Measurements from ENCODE around the gene TGFBR1. TPM values are rescaled to one million over a fixed set of nuclear protein-coding genes. Genes with fewer than 3 reads are reported as not detected.

TGFBR1 gene
- 11.9 TPM for total RNA-seq
- long read RNA-seq, full-length matches to known transcripts: 7 of 11 reads
- long read RNA-seq, partial matches to known transcripts: 0 of 11 reads
- long read RNA-seq, other reads (novel, unspliced or antisense): 4 of 11 reads

DNA sequence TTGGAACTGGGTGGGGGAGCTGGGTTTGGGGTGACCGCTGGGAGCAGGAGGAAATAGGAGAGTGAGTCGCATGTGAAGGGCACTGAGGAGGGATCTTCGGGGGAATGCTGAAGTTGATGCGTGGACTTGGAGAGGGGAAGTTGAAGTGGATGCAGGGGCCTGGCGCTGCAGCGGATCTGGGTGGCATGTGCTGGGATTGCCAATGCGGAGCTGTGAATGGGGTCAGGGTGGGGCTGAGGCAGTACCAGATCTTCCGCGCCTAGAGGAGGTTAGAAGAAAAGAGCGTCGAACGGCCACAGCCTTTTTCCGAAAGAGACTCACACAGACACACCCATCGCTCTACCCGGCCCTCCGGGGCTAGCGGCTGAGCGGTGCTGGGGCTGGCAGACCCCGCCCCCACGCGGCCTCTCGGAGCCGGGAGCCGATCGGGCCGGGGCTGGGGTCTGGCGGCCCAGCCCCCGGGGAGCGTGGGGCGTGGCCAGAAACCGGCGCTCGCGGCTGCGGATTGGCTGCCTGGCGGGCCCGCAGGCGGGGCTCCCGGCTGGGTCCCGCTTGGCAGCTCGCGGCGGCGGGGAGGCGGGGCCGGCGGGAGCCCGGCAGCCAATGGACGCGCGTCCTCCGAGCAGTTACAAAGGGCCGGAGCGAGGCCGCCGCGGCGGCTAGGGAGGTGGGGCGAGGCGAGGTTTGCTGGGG is at the start of gene TGFBR1:
Gene TGFBR1 (plus strand): TSS at position 655 of the 693 bp plus-strand sequence. CDS start 93 bp downstream, outside the sequence.
- intact Hi-C loops (cut with DNase I): no loop called here
- peak; percentile 96 for DNase-seq
- peak; percentile 96 for ATAC-seq (ENCODE audit: poor library complexity)

DNA sequence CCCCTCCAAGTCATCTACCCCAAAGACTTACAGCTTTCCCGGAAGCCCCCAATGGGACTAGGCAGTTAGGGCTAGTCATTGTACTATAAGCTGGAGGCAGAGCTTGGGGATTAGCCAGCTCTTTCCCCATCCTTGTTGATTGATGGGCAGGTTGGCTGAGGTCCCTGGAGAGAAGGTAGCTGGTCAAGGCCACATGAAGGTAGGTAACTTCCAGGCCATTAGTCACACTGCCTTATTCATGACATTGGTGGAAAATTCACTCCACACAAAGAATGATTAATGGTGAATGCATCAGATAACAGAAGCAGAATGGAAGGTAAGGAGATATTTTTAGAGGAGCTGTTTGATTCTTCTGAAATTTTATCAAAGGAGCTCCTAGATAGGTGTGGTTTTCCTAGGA is 49.5 kb upstream of the TGFBR1 start:
- ATAC-seq (ENCODE audit: poor library complexity): no peak

DNA sequence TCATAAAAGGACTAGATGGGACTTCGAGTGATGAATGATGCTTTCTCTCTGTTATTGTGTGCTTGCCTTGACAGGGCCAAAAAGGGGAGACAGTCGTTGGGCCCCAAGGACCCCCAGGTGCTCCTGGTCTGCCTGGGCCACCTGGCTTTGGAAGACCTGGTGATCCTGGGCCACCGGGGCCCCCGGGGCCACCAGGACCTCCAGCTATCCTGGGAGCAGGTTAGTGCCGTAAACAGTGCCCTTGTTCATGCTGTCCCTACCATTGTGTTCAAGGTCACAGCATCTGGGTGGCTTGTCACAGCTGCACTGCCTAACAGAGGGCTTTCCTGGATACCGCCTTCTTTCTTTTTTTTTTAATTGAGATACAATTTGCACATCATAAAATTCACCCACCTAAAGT is 48.7 kb upstream of the TGFBR1 start:
- intact Hi-C loops (cut with DNase I): no loop called here
- DNase-seq (no peak), ATAC-seq (ENCODE audit: poor library complexity) (no peak)

More for the DNA sequence above, 49.5 kb upstream of the TGFBR1 start:
- intact Hi-C loops (cut with DNase I): no loop called here
- no peak for DNase-seq

DNA sequence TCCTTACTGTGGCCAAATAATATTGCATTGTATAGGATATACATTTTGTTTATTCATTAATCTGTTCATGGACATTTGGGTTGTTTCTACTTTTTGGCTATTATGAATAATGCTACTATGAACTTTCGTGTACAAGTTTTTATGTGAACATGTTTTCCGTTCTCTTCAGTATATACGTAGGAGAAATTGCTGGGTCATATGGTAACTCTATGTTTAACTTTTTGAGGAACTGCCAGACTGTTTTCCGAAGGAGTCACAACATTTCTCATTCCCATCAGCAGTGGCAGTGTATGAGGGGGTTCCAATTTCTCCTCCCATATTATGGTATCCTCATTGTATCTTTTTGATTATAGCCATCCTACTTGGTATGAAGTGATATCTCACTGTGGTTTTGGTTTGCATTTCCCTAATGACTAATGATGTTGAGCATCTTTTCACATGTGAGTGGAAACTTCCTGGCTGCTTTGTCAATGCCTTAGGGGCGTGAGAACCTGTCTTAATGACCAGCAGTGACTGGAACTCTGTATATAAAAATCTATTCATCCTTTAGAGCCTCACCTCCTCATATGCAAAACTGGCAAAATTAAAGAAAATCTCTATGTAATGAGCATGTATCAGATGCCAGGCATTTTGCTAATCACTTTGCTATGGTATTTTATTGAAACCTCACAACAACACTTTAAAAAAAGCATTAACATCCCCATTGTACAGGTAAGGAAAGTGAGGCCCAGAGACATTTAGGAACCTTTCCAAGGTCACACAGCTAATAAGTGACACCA is 47.8 kb upstream of the TGFBR1 start:
- DNase-seq (no peak), ATAC-seq (ENCODE audit: poor library complexity) (no peak)
- intact Hi-C loops (cut with DNase I): no loop called here

DNA sequence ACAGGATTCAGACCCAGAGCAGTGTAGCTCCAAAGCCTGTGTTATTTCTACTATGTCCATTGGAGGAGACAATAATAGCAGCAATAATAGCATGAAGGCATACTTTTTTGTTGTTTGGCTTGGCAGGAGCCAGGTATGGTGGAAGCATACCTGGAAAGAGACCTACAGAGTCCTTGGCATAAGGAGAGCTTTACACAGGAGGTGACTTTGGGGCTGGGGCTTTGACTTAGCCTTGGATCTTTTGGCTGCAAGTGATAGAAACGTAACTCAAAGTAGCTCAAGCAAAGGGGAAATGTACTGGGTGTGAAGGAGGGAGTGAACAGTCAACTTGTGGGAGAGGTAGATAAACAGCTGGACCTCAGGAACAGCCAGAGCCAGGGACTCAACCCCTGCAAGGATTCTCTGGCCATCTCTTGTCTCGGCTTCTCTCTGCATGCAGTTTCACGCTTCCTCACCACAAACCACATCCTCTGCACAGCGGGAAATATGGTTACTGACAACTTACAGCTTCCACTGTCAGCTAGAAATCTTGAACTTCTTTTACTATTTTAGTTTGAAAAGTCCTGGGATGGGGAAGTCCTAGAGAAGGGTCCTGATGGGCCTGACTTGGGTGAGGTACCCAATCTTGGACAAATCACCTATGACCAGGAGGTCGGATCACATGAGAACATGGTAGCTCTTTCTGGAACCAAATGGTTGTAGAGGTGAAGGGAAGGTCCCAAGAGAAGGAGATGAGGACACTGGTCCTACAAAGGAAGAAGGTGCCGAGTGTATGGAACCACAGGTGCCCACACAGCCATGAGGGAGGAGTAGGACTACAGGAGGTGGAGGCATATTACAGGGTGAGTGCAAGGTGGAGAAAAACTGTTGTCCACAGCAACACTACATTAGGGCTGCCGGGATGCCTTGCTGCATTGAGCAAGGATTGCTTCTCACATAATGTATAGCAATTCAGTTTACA is 47.0 kb upstream of the TGFBR1 start:
- ATAC-seq (ENCODE audit: poor library complexity) (peak; percentile 68), DNase-seq (no peak)
- intact Hi-C loops (cut with DNase I): no loop called here

DNA sequence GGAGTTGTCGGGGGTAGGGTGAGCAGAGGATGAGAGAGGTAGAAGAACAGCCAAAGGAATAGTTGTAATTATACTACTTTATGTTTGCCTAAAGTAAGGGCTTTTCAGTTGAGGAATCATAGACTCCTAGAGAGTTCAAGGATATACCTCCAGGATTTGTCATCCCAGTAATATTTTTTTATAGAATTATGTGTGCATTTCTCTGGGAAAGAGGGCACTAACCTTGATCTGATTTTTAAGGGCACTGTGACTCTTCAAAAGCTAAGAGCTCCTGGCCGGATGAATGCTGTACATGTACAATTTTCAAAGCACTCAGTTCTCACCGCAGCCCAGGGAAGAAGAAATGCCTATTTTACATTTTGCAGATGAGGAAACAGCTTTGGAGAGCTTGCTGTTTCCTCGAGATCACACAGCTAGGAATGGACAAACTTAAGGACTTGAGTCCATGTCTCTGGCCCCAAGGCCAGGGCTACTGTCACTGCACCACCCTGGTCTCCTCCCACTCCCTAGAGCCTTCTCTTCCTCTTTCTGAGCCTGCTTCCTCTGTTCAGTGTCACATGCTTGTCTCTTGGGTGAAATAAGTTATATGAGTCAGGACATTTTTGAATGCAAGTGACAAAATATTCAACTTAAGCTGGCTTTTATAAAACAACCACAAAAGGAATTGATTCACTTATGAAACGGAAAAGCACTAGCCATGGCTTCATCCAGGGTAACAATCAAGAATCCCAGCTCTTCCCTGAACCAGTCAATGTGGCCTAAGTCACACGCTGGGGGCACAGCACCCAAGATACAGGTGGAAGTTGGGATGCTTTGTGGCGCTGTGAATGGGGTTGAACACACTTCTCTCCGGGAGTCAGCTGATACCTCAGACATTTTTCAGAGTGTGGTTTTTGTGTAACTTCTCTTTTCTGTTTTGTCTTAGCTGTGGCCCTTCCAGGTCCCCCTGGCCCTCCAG is 45.7 kb upstream of the TGFBR1 start:
- ATAC-seq (ENCODE audit: poor library complexity) (peak; percentile 84), DNase-seq (no peak)
- intact Hi-C loops (cut with DNase I): no loop called here

DNA sequence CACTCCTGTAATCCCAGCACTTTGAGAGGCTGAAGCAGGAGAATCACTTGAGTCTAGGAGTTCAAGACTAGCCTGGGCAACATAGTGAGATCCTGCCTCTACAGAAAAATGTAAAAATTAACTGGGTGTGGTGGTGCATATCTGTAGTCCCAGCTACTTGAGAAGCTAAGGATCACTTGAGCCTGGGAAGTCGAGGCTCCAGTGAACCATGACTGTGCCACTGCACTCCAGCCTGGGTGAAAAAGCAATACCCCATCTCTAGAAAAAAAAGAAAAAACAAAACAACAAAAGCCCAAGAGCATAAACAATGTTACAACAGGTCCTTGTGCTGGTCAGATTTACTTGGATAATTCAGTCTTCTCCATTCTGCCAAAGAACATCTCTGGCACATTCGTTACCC is 44.3 kb upstream of the TGFBR1 start:
- intact Hi-C loops (cut with DNase I): no loop called here
- ATAC-seq (ENCODE audit: poor library complexity): no peak
- DNase-seq: no peak

DNA sequence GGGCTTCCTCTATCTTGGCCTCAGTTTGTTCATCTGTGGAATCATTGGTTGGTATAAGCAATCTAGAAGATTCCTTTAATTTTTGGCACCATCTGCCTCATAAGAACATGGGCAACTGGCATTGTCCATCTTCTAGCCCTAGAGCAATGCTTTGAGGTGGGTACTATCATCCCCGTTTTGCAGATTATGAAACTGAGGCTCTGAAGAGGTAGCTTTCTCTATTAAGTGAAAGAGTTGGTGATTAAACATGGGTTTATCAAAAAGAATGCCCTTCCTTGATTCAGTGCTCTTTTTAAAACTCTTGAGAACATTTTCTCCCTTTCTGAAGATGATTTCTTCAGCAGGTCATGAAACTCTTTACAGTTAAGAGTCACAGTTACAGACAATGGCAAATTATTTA is 42.4 kb upstream of the TGFBR1 start:
- intact Hi-C loops (cut with DNase I): no loop called here
- DNase-seq: no peak
- no peak for ATAC-seq (ENCODE audit: poor library complexity)

DNA sequence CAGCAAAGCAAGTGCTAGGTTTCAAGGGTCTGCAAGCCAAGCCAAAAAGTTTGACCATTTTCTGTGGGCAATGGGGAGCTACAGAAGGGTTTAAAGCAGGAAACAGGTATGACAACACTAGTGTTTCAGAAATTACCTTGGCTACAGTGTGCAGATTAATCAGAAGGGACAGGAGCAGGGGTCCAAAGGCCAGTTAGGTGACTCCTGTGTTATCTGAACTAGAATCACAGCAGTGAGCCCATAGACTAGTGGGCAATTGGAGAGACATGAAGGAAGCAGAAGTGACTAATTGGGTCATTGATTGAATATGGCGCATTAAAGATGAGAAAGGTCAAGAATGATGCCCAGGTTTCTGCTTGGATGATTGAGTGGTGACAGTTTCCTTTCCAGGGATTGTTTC is 41.4 kb upstream of the TGFBR1 start:
- intact Hi-C loops (cut with DNase I): no loop called here
- ATAC-seq (ENCODE audit: poor library complexity) (no peak), DNase-seq (no peak)

DNA sequence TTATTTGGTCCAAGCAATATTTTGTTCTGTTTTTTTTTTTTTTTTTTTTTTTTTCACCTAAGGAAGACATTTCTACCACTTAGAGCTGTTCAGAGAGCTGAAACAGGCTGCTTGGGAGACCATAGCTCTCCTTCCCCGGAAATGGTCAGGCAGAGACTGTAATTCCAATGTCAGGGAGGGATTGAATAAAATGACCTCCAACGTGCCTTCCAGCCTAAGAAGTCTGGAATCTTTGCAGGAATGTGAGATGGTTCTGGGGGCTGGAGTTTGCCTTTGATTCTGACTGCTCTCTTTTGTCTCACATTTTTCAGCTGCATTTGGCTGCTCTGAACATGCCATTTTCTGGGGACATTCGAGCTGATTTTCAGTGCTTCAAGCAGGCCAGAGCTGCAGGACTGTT is 38.3 kb upstream of the TGFBR1 start:
- DNase-seq (no peak), ATAC-seq (ENCODE audit: poor library complexity) (no peak)
- intact Hi-C loops (cut with DNase I): no loop called here

DNA sequence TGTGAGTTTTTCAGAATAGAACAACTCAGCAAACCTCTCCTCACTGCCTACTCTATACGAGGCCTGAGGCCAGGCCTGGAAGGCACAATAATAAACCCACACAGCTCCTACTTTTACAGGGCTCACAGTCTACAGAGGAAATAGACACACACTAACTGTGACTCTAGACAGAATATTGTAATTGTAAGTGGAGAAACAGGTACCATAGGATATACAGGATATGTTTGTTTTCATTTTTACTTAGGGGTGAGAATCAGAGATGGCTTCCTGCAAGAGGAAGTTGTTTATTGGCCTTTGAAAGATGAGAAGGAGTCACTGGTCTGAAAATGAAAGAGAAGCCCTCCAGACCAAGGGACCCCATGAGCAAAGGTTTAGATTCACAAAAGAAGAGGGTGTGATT is 35.8 kb upstream of the TGFBR1 start:
- ATAC-seq (ENCODE audit: poor library complexity): no peak
- intact Hi-C loops (cut with DNase I): no loop called here
- DNase-seq: no peak

DNA sequence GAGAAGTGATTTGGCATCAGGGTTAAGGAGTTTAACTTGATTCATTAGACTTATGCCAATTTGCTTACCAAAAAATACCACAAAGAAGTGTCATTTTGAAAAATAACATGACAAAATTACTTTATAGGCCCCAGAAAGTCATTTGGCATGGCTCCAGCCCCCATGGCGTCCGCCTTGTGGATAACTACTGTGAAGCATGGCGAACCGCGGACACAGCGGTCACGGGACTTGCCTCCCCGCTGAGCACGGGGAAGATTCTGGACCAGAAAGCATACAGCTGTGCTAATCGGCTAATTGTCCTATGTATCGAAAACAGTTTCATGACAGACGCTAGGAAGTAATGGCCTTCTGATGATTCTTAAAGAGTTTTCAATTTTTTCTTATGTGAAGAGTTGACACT is 35.4 kb upstream of the TGFBR1 start:
- intact Hi-C loops (cut with DNase I): no loop called here
- DNase-seq: no peak
- no peak for ATAC-seq (ENCODE audit: poor library complexity)

DNA sequence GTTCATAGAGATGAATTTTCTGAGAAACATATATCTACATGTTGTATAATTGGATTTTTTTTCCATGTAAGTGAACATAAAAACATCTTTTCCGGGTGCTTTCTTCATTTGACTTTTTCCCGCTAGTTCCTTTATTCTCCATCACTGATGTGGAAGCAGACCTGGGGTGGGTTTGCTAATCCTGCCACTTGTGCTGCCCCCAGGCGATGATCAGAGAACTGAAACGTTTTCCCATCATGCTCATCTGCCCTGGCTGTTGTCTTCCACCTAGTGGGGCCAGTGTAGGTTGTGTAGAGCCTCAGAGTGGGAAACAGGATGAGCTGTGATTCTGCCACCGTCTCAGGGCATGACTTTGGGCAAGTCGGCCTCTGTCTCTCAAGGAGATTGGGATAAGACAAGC is 34.2 kb upstream of the TGFBR1 start:
- no peak for ATAC-seq (ENCODE audit: poor library complexity)

DNA sequence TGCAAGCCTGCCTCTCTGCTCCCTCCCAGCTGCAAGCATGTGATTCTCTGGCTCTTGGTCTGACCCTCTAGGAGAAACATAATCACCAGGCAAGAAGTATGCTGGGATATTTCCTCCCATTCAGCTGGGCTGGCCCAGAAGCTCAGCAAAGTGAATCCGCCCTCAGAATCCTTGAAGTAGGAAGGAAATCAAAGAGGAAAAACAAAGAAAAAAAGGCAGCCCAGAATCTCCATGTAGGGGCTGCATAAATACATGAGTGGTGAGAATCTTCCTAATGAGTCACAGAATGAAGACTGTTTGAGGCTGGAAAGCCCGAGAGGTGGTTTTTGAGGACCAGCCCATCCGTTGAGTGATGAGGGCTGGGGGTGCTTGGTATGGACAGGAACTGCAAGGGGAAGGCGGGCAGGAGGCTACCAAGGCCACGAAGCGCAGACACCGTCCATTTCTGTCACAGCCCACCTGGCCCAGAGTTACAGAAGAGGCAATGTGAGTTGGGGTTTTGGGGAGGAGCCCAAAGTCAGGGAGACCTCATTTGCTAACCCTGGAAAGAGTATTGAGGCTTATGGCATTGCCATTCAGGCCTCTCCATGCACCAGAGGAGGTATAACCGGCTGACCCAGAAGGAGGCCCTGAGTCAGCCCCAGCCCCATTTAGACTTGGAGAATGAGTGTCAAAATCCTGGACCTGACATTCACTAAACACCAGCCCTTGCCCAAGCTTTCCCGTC is 33.4 kb upstream of the TGFBR1 start:
- ATAC-seq (ENCODE audit: poor library complexity) (no peak), DNase-seq (no peak)
- intact Hi-C loops (cut with DNase I): no loop called here

More for the DNA sequence above, 34.2 kb upstream of the TGFBR1 start:
- no peak for DNase-seq
- intact Hi-C loops (cut with DNase I): no loop called here

DNA sequence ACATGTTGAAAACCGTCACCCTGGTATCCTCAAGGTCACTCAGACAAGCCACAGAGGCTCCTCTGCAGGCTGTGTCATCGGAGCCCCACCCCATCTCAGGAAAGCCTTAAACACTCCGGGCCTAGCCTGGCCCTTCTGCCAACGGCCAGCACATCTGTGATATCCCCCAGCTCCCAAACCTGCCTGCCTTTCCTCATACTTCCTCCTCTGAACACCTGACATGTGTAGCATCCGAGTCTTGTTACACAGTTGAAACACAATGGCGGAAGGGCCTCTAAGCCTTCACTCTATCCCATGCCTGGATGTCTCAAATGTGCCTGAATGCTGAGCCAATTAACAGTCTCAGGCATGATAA is 32.9 kb upstream of the TGFBR1 start:
- no peak for DNase-seq
- intact Hi-C loops (cut with DNase I): no loop called here
- ATAC-seq (ENCODE audit: poor library complexity): peak; percentile 6

DNA sequence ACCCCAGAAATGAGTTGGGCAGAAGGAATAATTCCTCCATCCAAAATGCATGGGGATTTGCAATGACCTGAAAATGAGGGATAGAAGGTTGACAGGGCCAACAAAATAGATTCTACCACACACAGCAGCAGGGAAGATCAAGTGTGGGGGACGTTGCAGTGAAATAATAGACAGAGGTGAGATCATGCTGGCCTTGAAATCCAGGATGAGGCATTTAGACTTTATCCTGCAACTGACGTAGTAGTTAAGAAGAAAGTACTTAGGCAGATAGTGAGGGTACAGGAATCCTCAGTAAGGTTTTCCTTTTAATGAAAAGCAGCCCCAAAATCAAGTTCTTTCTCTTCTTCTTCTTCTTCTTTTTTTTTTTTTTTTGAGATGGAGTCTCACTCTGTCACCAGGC is 31.6 kb upstream of the TGFBR1 start:
- ATAC-seq (ENCODE audit: poor library complexity) (no peak), DNase-seq (no peak)
- intact Hi-C loops (cut with DNase I): no loop called here
